ENCODE measurements around the gene IFNG-AS1. TPM values are rescaled to one million over a fixed set of nuclear protein-coding genes. Genes with fewer than 3 reads are reported as not detected.

The IFNG-AS1 gene
- total RNA-seq, 6 experiments from 2014 or later: not detected

DNA sequence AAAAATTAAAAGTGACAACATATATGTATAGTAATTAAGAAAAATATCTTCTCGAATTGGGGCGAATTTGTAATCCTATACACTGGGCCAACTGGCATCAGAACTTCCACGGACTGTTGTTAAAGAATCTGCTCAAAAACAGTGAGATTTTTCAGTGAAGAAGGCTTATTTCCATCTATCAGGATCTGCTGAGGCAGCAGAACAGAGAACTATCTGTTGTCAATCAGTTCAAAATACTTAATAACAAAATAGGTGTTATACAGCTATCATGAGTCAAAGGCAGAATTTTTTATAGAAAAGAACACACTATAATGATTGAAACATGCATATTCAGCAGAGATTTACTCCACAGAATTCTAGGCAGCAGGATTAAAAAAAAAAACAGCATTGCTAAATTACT lies 41.9 kb downstream of the IFNG-AS1 start:
- no peak for DNase-seq
- H3K9me3 Mint-ChIP-seq: no peaks in the 10 kb centered on the region
- no peaks in the 10 kb centered on the region for H3K36me3 Mint-ChIP-seq (ENCODE audit: low read depth)
- H3K27ac Mint-ChIP-seq: no peak overlapping the region
- peaks cover 20% of the 10 kb centered on the region for H3K27me3 Mint-ChIP-seq (ENCODE audit: insufficient read depth)
- H3K4me1 Mint-ChIP-seq (ENCODE audit: low read depth): no peaks in the 10 kb centered on the region
- no peak overlapping the region for H3K4me3 Mint-ChIP-seq
- TF ChIP-seq, protein P1, sequence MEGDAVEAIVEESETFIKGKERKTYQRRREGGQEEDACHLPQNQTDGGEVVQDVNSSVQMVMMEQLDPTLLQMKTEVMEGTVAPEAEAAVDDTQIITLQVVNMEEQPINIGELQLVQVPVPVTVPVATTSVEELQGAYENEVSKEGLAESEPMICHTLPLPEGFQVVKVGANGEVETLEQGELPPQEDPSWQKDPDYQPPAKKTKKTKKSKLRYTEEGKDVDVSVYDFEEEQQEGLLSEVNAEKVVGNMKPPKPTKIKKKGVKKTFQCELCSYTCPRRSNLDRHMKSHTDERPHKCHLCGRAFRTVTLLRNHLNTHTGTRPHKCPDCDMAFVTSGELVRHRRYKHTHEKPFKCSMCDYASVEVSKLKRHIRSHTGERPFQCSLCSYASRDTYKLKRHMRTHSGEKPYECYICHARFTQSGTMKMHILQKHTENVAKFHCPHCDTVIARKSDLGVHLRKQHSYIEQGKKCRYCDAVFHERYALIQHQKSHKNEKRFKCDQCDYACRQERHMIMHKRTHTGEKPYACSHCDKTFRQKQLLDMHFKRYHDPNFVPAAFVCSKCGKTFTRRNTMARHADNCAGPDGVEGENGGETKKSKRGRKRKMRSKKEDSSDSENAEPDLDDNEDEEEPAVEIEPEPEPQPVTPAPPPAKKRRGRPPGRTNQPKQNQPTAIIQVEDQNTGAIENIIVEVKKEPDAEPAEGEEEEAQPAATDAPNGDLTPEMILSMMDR (IDR thresholded peaks at IDR 0.05): no peak

DNA sequence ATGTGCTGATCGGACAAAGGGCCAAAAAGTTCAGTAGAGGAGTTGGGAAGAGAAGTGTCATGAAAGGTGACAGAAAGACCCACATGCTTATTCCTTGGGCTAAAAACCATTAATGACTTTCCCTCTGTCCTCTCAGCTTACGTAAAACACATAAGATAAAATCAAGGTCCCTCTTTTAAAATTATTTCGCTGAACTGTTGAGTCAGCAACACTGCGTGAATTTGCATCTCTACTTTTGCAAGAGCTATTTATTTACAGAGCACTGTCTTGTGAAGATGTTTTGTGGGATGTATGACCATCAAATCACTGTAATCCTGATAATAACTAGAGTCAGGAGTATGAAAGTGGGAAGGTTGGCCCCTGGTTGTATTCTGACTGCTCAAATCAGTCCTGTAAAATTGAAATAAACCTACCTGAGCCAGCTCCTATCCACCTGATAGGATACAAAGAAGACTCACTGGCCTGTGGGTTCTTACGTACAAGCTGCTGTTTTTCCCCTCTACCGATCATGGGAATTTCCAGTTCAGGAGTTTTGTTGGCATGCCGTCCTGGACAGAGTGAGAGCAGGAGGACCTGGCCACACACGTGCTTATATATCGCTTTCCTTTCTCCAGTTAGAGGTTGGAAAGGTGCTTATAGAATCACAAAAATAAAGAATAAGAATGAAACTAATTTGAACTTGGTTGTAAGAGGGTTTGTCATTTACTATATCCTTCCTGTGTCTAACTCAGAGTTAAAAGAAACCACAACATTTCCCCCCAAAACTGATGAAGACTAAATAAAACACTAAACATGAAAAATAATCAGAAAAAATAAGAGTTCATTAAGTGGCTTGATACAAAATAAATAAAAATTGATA lies 42.9 kb downstream of the IFNG-AS1 start:
- Mint-ChIP-seq H3K27ac (no peak overlapping the region), H3K36me3 (ENCODE audit: low read depth) (no peaks in the 10 kb centered on the region), H3K9me3 (no peaks in the 10 kb centered on the region), H3K4me1 (ENCODE audit: low read depth) (no peaks in the 10 kb centered on the region), H3K4me3 (no peak overlapping the region), H3K27me3 (ENCODE audit: insufficient read depth) (peaks cover 23% of the 10 kb centered on the region)
- DNase-seq: no peak
- TF ChIP-seq, protein P1 (IDR thresholded peaks at IDR 0.05): no peak

DNA sequence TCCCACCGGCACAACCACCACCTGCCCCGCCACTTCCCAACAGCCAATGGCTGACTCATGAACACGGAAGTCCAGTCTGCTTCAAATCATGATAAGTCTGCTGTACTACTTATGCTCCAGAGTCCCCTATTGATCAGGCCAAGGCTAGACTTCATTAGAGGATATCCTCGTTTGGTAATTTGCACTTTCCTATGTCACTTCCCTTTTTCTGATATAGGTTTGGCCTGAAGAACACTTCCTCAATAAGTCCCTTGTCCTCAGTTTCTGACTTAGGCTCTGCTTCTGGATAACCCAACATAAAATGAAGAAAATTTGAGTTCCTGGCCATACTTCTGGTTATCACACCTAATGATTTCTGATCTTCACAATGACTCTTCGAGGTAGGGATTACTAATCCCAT lies 45.3 kb downstream of the IFNG-AS1 start:
- H3K4me1 Mint-ChIP-seq (ENCODE audit: low read depth): no peaks in the 10 kb centered on the region
- H3K27ac Mint-ChIP-seq: no peak overlapping the region
- H3K36me3 Mint-ChIP-seq (ENCODE audit: low read depth): no peaks in the 10 kb centered on the region
- H3K9me3 Mint-ChIP-seq: no peaks in the 10 kb centered on the region
- TF ChIP-seq, protein P1 (IDR thresholded peaks at IDR 0.05): no peak
- no peak for DNase-seq
- peaks cover 22% of the 10 kb centered on the region for H3K27me3 Mint-ChIP-seq (ENCODE audit: insufficient read depth)
- H3K4me3 Mint-ChIP-seq: no peak overlapping the region

DNA sequence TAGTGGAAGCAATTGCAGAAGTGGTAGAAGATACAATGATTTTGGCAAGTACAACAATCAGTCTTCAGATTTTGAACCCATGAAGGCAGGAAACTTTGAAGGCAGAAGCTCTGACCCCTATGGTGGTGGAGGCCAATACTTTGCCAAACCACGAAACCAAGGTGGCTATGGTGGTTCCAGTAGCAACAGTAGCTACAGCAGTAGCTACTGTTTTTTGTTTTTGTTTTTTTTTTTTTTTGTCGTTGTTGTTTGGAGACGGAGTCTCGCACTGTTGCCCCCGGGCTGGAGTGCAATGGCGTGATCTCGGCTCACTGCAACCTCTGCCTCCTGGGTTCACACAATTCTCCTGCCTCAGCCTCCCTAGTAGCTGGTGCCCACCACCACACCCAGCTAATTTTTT lies 47.4 kb downstream of the IFNG-AS1 start:
- H3K27ac Mint-ChIP-seq: no peak overlapping the region
- no peaks in the 10 kb centered on the region for H3K36me3 Mint-ChIP-seq (ENCODE audit: low read depth)
- no peak for DNase-seq
- H3K4me3 Mint-ChIP-seq: no peak overlapping the region
- TF ChIP-seq, protein P1 (IDR thresholded peaks at IDR 0.05): no peak
- H3K27me3 Mint-ChIP-seq (ENCODE audit: insufficient read depth): peaks cover 22% of the 10 kb centered on the region
- peaks cover 6% of the 10 kb centered on the region for H3K4me1 Mint-ChIP-seq (ENCODE audit: low read depth)
- H3K9me3 Mint-ChIP-seq: no peaks in the 10 kb centered on the region

DNA sequence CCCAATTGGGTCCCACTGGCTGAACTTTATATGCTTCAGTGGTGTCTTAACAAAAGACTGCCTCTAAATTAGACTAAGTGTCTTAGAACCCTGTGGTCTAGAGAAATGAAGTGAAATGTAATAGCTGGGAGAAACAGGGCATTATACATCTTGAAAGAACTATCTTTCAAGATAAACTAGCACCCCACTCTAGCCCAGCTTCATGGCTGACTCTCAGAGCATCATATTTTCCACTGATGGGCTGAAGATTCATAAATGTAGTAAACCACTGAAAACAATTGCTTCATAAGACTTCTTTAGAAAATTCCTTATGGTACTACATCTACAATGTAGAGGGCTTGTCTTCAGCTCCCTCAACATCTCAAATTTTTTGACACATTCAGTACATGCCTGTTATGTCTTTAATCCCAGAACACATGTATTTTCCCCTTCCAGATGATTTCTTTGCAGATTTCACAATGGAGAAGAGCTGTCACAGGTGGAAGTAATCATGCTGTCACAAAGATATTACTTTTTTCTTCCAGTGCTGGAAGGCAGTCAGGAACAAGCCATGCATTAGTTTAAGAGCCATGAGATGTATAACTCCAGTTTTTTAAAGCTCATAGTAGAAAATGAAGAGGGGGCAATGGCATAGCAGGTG lies 48.5 kb downstream of the IFNG-AS1 start:
- TF ChIP-seq, protein P1 (IDR thresholded peaks at IDR 0.05): no peak
- Mint-ChIP-seq H3K27ac (no peak overlapping the region), H3K4me1 (ENCODE audit: low read depth) (peaks cover 13% of the 10 kb centered on the region), H3K9me3 (no peaks in the 10 kb centered on the region), H3K27me3 (ENCODE audit: insufficient read depth) (peaks cover 21% of the 10 kb centered on the region), H3K36me3 (ENCODE audit: low read depth) (no peaks in the 10 kb centered on the region), H3K4me3 (no peak overlapping the region)
- no peak for DNase-seq
